Activated T-helper 1 cell treated with anti-CD3 and anti-CD28 coated beads, Interleukin-12 subunit alpha, Interleukin-12 subunit beta, Interleukin-2, Interleukin-4 antibody, amounts not matched to agents 30 ng/mL and 10 ng/mL and 1 ng/mL, durations not matched to agents 14 hours and 24 hours and 36 hours (primary cell): Measurements from ENCODE around the gene YPEL1. TPM values are rescaled to one million over a fixed set of nuclear protein-coding genes. Genes with fewer than 3 reads are reported as not detected.
"Not testable (repeated sequence)": the region's sequence is repeated elsewhere in the genome, so short reads cannot be mapped to it uniquely, and the experiment has no call there.

Experiments used
- DNase-seq: peaks from one replicate; pipeline ENCODE4 v3.0.0; 2021; ENCODE audit warnings: low spot score
- H3K27ac Mint-ChIP-seq: one replicate; pipeline ENCODE4 v1.8.0; 2021; ENCODE audit warnings: mild to moderate bottlenecking, mixed read lengths
- H3K27me3 Mint-ChIP-seq: one replicate; pipeline ENCODE4 v1.8.0; 2022; ENCODE audit warnings: mild to moderate bottlenecking, moderate library complexity, mixed read lengths; ENCODE audit not compliant: insufficient read depth
- H3K36me3 Mint-ChIP-seq: one replicate; pipeline ENCODE4 v1.8.0; 2021; ENCODE audit warnings: low read depth, mixed read lengths
- H3K4me1 Mint-ChIP-seq: one replicate; pipeline ENCODE4 v1.8.0; 2021; ENCODE audit warnings: low read depth, mixed read lengths
- H3K4me3 Mint-ChIP-seq: one replicate; pipeline ENCODE4 v1.8.0; 2021; ENCODE audit warnings: mild to moderate bottlenecking, moderate library complexity, mixed read lengths
- H3K9me3 Mint-ChIP-seq: one replicate; pipeline ENCODE4 v1.8.0; 2021; ENCODE audit warnings: mixed read lengths
- intact Hi-C: fragments of 100-400 bp; cut with micrococcal nuclease; formaldehyde crosslinking; loops from one replicate; pipeline ENCODE4 v1.15.1; 2024
- total RNA-seq: library from RNA; stranded (reverse); gene quantifications from 2 replicates; pipeline ENCODE4 v1.2.3, GENCODE V29; 2022

Gene YPEL1
- total RNA-seq, 1 donor from 2014 or later: 0.34 TPM

- DNase-seq: no peak
- Mint-ChIP-seq H3K9me3 (no peaks in the 10 kb centered on the region), H3K4me3 (no peak overlapping the region), H3K4me1 (no peaks in the 10 kb centered on the region), H3K27me3 (no peaks in the 10 kb centered on the region), H3K27ac (no peak overlapping the region), H3K36me3 (peaks cover 20% of the 10 kb centered on the region)
- intact Hi-C loops: no loop called here
Measured at GRCh38 chr22:21699643-21700042, 36.0 kb downstream of the YPEL1 start.

- no peak overlapping the region for H3K27ac Mint-ChIP-seq
Measured at GRCh38 chr22:21698430-21699329, 36.9 kb downstream of the YPEL1 start.

GRCh38 chr22:21697880-21698279, 37.7 kb downstream of the YPEL1 start:
- peaks cover 22% of the 10 kb centered on the region for H3K36me3 Mint-ChIP-seq

More at GRCh38 chr22:21698430-21699329, 36.9 kb downstream of the YPEL1 start:
- no peaks in the 10 kb centered on the region for H3K9me3 Mint-ChIP-seq
- H3K4me3 Mint-ChIP-seq: no peak overlapping the region
- no peak for DNase-seq
- no peaks in the 10 kb centered on the region for H3K4me1 Mint-ChIP-seq
- intact Hi-C loops: no loop called here
- peaks cover 21% of the 10 kb centered on the region for H3K36me3 Mint-ChIP-seq
- H3K27me3 Mint-ChIP-seq: no peaks in the 10 kb centered on the region

DNA sequence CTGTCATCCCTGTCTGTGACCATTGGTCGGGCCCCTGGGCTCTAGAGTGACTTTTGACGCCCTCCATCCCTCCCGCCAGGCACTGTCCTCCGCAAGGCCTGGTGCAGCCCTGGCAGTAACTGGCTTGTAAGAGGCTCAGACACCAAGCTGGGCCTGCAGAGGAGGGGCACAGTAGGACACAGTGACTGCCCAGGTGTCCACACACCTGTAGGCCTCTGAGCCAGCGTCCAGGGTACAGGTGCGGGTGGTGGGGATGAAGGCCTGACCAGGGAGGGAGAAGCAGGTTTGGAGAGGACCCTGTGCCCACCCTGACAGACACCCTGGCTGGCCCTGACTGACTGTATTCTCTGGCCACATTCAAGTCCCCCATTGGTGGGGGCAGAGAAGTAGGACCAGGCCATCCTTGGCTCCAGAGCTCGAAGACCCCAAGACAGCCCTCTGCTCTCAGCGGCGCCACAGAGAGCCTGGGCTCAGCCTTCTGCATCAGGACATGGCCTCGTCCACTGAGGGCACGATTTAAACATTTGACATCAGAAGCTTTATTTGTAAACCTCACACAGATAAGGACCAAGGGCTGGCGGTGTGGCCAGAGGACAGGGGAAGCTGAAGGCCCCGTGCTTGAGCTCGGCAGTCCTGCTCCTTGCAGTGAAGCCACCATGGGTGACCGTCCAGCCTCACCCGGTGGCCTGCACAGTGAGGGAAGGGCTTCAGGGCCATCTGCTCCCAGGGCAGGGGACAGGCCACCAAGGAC, 38.4 kb downstream of the YPEL1 start:
- intact Hi-C loops: no loop called here

More at GRCh38 chr22:21697880-21698279, 37.7 kb downstream of the YPEL1 start:
- no peak overlapping the region for H3K4me3 Mint-ChIP-seq
- H3K27ac Mint-ChIP-seq: no peak overlapping the region
- no peaks in the 10 kb centered on the region for H3K4me1 Mint-ChIP-seq
- intact Hi-C loops: no loop called here
- DNase-seq: no peak
- no peaks in the 10 kb centered on the region for H3K27me3 Mint-ChIP-seq
- H3K9me3 Mint-ChIP-seq: no peaks in the 10 kb centered on the region

DNA sequence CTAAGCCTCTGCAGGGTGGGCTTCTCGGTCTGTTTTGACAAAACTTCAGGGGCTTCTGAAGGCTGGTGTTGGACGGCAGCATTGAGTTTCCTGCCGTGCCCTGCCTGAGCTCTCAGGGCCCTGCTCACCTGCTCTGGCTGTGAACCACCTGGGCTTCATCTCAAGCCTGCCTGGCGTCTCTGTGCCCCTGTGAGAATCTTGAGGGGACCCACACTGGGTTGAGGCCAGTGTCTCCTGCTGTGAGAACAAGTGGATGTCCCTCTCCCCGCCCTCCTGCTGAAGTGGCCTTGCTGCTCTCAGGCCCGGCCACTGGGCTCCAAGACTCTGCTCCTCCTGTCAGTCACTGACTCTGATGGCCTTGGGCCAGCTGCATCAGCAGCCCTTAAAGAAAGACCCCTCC, 39.5 kb downstream of the YPEL1 start:
- H3K9me3 Mint-ChIP-seq: no peaks in the 10 kb centered on the region
- no peak for DNase-seq
- no peaks in the 10 kb centered on the region for H3K27me3 Mint-ChIP-seq
- peaks cover 23% of the 10 kb centered on the region for H3K36me3 Mint-ChIP-seq
- no peaks in the 10 kb centered on the region for H3K4me1 Mint-ChIP-seq
- no peak overlapping the region for H3K27ac Mint-ChIP-seq
- H3K4me3 Mint-ChIP-seq: no peak overlapping the region
- intact Hi-C loops: no loop called here

More for the DNA sequence above, 38.4 kb downstream of the YPEL1 start:
- Mint-ChIP-seq H3K4me3 (no peak overlapping the region), H3K27me3 (no peaks in the 10 kb centered on the region), H3K4me1 (no peaks in the 10 kb centered on the region), H3K27ac (no peak overlapping the region), H3K9me3 (no peaks in the 10 kb centered on the region), H3K36me3 (peaks cover 24% of the 10 kb centered on the region)
- DNase-seq: no peak

GRCh38 chr22:21695430-21696085, 40.0 kb downstream of the YPEL1 start:
- intact Hi-C loops: no loop called here
- DNase-seq: no peak
- Mint-ChIP-seq H3K4me1 (peaks cover 3% of the 10 kb centered on the region), H3K27ac (no peak overlapping the region), H3K9me3 (no peaks in the 10 kb centered on the region), H3K27me3 (no peaks in the 10 kb centered on the region), H3K4me3 (no peak overlapping the region), H3K36me3 (peaks cover 24% of the 10 kb centered on the region)

- H3K27ac Mint-ChIP-seq: no peak overlapping the region
- H3K4me1 Mint-ChIP-seq: peaks cover 6% of the 10 kb centered on the region
- intact Hi-C loops: no loop called here
- H3K27me3 Mint-ChIP-seq: no peaks in the 10 kb centered on the region
- peaks cover 28% of the 10 kb centered on the region for H3K36me3 Mint-ChIP-seq
- DNase-seq: no peak
- H3K4me3 Mint-ChIP-seq: no peak overlapping the region
- no peaks in the 10 kb centered on the region for H3K9me3 Mint-ChIP-seq
Measured at GRCh38 chr22:21694795-21695429, 40.7 kb downstream of the YPEL1 start.

DNA sequence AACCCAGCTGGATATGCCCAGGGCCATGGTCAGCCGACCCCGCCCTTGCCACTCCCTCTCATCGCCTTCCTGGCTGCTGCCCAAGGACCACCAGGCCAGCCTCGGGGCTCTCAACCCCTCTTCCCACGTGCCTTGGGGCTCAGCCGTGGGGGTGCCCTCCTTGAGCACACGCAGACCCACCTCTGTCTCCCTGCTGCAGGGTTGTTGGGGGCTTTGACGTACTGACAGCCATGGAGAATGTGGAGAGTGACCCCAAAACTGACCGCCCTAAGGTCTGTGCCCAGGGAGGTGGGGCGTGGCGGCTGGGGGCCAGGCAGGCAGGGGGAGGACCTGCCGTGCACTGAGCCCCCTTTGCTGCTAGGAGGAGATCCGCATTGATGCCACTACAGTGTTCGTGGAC, 41.2 kb downstream of the YPEL1 start:
- no peaks in the 10 kb centered on the region for H3K27me3 Mint-ChIP-seq
- intact Hi-C loops: no loop called here
- H3K27ac Mint-ChIP-seq: no peak overlapping the region
- H3K4me1 Mint-ChIP-seq: peaks cover 11% of the 10 kb centered on the region
- H3K4me3 Mint-ChIP-seq: no peak overlapping the region
- DNase-seq: no peak
- H3K36me3 Mint-ChIP-seq: peaks cover 30% of the 10 kb centered on the region
- no peaks in the 10 kb centered on the region for H3K9me3 Mint-ChIP-seq

DNA sequence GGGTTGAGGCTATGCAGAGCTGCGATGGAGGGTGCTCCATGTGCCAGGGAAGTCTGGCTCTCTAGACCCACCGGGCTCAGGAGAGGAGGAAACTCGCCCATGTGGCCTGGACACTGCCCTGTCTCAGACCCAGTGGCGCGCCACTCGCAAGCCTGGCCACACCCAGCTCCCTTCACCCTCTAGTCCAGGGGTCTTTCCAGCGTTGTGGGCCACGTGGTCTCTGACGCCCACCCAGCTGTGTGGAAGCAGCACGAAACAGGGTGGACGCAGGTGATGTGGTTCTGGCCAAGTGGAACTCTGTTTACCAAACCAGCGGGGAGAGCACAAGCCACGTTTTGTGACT, 41.6 kb downstream of the YPEL1 start:
- no peak overlapping the region for H3K4me3 Mint-ChIP-seq
- H3K4me1 Mint-ChIP-seq: peaks cover 12% of the 10 kb centered on the region
- H3K27me3 Mint-ChIP-seq: no peaks in the 10 kb centered on the region
- no peaks in the 10 kb centered on the region for H3K9me3 Mint-ChIP-seq
- no peak overlapping the region for H3K27ac Mint-ChIP-seq
- no peak for DNase-seq
- H3K36me3 Mint-ChIP-seq: peaks cover 30% of the 10 kb centered on the region
- intact Hi-C loops: no loop called here

- no peak overlapping the region for H3K4me3 Mint-ChIP-seq
- intact Hi-C loops: no loop called here
- H3K4me1 Mint-ChIP-seq: peaks cover 12% of the 10 kb centered on the region
- H3K36me3 Mint-ChIP-seq: peaks cover 28% of the 10 kb centered on the region
- no peak for DNase-seq
- H3K27ac Mint-ChIP-seq: no peak overlapping the region
- no peaks in the 10 kb centered on the region for H3K27me3 Mint-ChIP-seq
- no peaks in the 10 kb centered on the region for H3K9me3 Mint-ChIP-seq
Measured at GRCh38 chr22:21693333-21693998, 42.1 kb downstream of the YPEL1 start.

DNA sequence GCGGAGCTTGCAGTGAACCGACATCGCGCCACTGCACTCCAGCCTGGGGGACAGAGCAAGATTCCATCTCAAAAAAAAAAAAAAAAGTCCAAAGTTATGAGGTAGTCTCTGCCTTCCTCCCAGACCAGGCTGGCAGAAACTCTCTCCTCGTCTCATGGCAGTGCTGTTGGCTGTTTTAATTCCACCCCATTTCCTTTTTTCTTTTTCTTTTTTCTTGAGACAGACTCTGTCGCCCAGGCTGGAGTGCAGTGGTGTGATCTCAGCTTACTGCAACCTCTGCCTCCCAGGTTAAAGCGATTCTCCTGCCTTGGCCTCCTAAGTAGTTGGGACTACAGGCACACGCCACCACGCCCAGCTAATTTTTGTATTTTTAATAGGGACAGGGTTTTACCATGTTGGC, 42.7 kb downstream of the YPEL1 start:
- H3K36me3 Mint-ChIP-seq: peaks cover 28% of the 10 kb centered on the region
- DNase-seq, H3K27ac Mint-ChIP-seq, H3K4me3 Mint-ChIP-seq, H3K9me3 Mint-ChIP-seq, intact Hi-C loops, H3K27me3 Mint-ChIP-seq: not testable (repeated sequence)
- peaks cover 12% of the 10 kb centered on the region for H3K4me1 Mint-ChIP-seq

DNA sequence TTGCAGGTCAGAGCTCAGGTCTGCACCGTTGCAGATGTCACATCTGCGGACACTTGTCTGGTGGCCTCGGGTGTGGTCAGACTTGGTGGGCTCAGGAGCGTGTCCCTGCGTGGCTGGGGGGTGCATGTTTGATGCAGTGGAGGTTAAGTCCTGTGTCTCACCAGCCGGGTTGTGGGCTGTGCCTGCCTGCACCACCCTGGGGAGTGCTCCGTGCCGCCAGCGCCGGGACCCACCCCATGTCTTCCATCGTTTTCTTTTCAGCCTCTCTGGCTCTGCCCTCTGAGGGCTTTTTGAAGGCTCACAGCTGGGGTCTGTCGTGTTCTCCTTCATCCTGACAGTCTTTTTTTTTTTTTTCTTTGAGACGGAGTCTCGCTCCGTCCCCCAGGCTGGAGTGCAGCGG, 43.8 kb downstream of the YPEL1 start:
- intact Hi-C loops: no loop called here
- H3K4me3 Mint-ChIP-seq: no peak overlapping the region
- no peaks in the 10 kb centered on the region for H3K9me3 Mint-ChIP-seq
- no peaks in the 10 kb centered on the region for H3K27me3 Mint-ChIP-seq
- DNase-seq: no peak
- no peak overlapping the region for H3K27ac Mint-ChIP-seq
- peaks cover 25% of the 10 kb centered on the region for H3K36me3 Mint-ChIP-seq
- peaks cover 12% of the 10 kb centered on the region for H3K4me1 Mint-ChIP-seq
